Kidney tubule cell (primary cell): ENCODE measurements around the gene L3MBTL4.

Experiments
- DNase-seq: peaks from one replicate; pipeline ENCODE4 v3.0.0-alpha.2; 2018; ENCODE audit warnings: low spot score

Gene L3MBTL4

DNA sequence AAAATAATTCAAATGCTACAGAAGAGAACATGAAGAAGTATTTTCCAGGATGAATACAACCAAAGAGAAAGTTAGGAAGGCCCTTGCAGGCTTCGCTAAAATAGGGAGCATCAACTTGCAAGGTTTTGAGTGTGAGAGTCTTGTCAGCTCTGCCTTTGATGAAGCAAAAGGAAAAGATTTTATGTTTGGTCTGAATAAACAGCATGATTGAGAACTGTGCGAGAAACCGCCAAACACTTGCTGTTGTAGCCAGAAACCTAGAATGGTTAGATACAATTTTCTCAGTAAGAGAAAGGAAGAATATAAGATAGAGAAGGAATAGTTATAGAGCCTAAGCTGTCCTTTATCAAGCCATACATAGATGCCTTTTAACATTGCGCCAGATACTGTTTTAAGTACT, 163.6 kb downstream of the L3MBTL4 start:
- DNase-seq: no peak

DNA sequence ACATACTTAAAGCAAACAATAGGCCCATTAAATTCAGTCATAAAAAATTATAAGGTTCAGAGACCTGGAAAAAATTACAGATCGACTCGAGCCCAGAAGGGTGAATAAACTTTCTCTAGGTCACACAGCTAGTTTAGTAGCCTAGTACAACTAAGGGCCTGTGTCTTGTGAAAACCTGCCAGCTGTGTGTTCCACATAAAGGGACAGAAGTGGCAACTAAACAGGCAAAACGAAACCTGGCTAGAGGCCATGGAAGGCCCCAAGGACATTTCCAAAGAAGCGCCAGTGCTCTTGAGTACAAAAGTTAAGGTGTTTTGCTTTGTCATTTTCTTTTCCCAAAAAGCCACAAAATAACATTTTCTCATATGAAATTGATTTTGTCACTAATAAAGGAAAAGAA, 164.9 kb downstream of the L3MBTL4 start:
- DNase-seq: no peak

DNA sequence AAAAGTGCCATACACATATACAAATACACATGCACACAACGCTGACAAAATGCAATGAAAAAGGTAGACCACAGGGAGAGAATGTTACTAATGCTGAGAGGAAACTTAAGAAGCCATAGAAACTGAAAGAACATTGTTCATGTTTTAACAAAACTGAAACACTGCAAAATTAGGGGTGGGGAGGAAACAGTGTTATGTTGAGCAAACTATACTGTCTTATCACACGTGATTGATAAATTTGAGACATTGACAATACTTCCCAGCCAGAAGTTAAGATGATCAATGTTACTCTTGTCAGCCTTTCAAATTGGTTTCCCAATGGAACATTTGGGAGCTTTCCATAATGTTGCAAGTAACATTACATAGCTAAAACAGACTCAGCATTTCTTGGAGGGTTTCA, 165.5 kb downstream of the L3MBTL4 start:
- no peak for DNase-seq

DNA sequence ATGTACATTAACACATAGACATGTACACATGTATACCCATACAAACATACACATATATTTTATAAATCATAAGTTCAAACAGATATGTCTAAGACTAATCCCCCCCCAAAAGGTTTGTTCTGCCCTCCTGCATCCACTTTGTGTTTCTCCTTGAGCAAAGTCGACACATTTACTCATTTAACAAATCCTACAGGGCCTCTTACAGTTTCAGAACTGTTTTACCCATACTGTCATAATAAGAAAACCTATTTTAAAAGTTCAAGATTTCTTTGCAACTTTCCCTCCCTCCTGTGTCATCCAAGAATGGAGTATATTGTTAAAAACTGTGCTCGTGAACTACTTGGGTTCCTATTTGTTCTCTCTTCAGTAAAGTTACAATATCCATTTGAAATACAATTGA, 166.7 kb downstream of the L3MBTL4 start:
- no peak for DNase-seq

DNA sequence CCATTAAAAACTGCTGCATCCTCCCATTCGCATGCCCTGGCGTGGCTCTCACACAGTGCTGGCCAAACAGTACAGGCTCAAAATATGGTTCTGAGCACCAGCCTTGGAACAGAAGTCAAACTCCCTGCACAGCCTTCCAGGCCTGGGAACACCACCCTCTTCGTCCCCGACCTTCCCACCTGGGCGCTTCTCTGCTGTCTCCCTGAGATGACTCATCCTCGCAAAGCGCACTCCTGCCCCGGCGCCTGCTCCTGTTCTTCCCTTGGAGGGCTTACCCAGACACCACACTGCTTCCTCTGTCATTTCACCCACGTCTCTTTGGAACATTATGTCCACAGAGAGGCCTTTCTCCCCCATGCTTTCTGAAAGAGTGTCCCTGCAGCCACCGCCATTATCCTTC, 172.7 kb downstream of the L3MBTL4 start:
- no peak for DNase-seq

DNA sequence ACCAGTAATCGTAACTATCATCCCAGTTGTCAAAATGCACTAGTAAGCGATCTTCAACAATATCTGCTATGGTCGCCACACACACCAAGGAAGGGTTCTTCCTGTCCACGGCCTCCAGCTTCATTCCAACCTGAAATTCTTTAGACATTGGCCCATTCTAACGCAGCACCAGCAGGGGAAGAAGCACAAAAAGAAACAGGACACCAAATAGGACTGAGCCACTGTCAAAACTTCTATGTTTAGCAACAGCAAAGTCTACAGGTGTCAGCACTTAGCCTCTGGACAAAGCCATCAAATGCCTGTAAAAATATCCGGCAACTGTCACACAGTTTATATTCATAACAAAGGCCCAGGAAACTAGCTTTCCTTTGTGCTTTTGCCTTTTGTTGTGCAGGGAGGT, 175.0 kb downstream of the L3MBTL4 start:
- DNase-seq: no peak

DNA sequence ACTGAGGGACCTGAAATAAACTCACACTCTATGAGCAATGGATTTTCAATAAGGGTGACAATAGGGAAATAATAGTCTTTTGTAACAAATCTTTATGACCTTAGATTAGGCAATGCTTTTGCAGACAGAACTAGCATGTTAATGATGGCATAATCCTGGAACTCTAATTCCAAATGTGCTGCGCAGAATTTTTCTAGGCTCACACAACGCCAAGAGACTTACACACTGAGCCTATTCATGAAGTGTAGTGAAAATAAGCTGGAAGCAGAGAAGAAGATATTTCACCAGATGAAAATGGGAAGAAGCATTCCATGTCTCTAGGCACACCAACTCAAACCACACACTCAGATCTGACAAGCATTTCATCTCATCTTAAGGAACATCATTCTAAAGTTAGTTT, 178.5 kb downstream of the L3MBTL4 start:
- no peak for DNase-seq

DNA sequence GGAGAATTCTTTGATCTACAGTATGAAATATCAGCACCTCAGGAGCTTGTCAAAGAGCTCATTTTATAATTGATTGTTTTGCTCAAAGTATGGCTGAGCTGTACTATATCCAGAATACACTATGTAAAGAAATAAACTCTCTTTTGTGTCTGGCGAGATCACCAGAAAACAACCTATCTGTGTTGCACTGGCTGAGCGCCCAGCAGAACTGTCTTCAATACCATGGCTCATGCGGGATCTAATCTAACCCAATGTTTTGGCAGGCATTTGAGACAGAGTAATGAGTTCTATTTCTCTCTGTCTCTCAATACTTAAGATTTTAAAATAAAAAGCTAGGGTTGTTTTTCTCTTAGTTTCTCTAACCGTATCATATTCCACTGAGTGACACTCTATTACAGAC, 192.4 kb downstream of the L3MBTL4 start:
- DNase-seq: no peak

DNA sequence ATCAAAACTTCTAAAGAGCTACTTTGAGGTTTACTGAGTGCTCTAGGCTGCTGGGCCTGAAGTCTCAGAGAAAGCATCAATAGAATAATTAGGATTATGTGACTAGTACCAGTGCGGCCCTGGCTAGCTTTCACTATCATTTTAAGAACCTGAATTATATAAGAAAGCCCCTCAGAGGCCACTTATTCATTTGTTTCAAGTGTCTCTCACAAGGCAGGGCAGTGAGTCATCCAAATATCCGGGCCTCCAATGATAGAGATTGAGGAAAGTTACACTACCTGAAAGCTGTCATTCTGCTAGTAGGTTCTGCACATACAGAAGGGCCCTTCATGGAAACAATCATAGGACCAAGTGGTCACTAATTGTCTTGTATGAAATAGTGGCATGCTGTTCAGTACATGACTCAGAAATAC, 193.1 kb downstream of the L3MBTL4 start:
- DNase-seq: peak; percentile 23

DNA sequence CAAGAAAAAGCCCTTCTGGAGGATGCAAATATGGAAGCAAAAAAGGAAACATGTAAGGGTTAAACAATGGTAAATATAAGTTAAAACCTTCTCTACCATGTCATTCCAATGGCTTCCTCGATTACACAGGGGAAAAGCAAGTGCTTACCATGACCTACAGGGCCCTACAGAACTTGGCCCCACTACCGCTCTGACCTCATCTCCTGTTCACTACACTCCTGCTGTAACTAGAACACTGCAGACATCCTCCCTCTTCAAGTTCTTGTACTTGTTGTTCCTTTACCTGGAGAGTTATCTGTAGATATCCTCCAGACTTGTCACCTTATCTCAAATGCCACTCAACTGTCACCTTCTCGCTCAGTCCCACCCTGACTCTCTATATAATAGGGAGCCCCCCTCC, 194.6 kb downstream of the L3MBTL4 start:
- DNase-seq: no peak

DNA sequence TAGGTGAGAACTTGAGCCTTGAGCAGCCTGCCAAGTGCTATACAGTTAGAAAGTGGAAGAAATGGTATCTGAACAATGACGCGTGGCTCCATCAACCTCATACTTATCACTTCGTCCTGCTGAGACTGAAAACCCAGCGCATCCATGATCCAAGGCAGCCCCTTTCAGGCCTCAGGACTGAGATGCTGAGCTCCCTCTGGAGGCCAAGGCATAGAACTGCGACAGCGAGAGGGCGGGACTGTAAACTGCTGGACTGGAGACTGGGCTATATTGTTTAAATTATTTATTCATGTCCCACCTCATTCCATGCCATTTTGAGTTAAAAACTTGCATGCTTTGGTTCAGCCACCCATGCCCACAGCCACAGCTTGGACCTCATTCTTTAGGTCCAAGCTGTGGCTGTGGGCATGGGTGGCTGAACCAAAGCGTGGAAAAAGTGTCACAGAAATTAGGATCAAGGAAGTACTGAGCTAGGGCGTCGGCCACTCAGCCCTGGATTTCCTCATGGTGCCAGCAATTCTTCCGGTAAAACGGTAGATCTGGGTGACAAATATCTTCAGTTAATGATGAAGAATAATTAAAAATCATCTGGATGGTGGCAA, 195.5 kb downstream of the L3MBTL4 start:
- DNase-seq: peak; percentile 46

DNA sequence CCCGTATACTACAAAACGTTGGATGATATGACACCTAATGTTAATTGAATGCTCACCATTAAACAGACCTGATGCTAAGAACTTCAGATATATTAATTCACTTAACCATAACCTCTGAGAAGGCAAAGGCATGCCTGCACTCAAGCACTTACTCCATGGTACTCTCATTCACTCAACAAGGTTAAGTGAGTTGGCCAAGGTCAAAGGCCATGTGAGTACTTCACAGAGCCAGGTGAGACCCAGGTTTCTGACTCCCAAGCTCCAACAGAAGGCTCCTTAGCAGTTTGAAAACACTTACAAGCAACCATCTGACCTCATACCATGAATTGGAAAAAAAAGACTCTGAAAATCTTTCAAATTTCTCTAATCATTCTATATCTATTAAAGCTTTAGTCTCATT, 198.8 kb downstream of the L3MBTL4 start:
- no peak for DNase-seq

DNA sequence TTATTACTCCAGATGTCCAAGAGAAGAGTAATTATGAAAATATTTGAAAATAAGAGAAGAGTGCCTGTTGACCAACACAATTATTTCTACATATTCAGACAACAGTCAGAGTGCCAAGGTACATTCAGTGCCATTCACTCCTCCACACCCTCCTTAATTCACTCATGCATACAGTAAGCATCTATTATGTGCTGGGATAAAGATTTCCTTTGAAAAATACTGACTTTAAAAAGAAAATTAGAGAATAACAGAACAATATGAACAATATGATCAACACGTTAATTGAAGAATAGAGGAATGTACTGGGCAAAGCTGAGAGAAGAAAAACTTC, 203.6 kb downstream of the L3MBTL4 start:
- DNase-seq: no peak

DNA sequence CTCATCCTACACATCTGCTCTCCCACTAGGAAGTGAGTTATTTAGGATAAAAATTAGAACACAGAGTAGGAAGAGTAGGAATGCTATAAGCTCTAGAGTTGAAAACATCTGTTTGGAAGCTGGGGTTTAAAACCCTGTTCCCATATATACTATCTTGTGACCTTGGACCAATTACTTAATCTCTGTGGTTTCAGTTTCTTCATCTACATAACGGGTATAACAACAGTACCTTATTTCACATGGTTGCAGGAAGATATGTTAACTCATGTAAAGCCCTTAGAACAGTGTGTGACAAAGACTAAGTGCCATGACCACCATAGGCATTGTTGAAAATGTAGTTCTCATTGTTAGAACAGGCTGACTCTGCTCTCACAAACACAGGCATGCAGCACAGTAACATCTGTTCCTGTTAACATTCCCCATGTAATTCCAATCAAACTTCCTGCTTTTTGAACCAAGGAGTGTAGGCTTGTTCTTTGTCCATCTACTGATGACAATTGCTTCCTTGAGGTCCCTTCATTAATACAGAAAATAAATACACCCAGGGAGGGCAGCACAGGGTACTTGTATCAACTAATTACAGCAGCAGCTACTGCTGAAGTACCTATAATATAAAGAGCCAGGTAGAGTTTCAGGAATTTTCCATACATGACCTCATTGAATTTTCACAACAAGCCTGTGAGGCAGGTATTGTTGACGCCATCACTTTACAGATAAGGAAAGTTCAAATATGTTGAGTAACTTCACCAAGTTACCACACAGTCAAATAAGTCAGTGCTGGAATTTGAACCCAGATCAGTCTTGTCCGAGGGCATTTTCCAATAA, 204.2 kb downstream of the L3MBTL4 start:
- DNase-seq: no peak

DNA sequence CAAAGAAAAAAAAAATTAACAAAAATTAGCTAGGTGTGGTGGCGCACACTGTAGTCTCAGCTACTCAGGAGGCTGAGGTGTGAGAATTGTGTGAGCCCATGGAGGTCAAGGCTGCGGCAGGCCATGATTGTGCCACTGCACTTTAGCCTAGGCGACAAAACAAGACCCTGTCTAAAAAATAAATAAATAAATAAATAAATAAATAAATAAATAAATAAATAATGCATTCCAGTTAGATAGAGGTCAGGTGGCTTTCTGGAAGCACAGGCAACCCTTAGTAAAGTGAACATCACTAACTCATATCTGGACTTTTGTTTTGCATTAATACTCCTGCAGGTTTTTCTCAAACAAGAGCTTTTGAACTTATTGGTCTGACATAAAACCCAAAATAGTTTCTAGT, 206.8 kb downstream of the L3MBTL4 start:
- no peak for DNase-seq

DNA sequence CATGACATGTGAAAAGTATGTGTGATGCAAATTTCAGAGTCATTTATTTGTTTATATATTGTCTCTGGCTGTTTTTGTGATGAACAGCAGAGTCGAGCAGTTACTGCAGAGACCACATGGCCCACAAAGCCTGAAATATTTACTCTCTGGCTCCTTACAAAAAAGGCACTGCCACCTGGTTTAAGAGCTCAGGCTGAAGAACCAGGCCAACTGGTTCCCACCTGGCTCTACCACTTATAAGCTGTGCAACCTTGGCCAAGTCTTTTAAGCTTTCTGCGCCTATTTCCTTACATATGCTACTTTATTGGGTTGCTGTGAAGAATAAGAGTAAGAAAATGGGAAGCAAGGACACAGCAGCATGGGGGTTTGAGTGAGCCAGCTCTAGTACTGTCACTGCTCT, 207.6 kb downstream of the L3MBTL4 start:
- DNase-seq: no peak

DNA sequence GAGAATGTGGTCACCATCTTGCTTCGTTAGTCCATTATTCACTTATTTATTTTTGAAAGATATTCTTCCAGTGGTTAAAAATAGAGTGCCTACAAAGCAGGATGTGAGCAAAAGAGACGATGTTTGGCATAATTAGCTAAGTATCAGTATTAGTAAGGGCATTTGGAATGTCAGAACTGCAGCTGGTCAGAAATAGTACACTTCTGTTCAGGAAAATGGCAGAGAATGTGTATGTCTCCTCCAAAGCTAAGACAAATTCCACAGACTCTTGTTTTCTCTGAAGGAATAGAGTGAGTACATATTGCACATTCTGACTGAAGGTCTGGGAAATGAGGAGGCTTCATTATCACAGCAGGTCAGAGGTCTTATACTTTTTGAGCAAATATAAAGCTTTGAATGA, 209.0 kb downstream of the L3MBTL4 start:
- peak; percentile 17 for DNase-seq

DNA sequence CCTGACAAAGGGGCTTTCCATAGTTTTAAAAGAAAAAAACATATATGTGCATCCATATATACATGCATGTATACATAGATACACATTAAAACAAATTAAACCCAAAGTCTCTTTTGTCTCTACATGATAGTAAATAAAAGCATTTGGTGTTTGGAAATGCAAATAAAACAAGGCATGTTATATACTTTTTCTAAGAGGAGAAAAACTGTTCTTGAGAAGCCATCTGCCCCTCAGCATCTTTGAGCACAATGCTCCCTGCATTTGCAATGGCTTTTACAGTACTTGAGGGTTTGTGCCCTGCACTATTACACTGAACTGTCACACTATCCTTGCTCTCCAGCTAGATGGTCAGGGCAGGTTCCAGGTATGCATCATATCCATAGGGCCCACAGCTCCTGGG, 210.2 kb downstream of the L3MBTL4 start:
- DNase-seq: no peak

DNA sequence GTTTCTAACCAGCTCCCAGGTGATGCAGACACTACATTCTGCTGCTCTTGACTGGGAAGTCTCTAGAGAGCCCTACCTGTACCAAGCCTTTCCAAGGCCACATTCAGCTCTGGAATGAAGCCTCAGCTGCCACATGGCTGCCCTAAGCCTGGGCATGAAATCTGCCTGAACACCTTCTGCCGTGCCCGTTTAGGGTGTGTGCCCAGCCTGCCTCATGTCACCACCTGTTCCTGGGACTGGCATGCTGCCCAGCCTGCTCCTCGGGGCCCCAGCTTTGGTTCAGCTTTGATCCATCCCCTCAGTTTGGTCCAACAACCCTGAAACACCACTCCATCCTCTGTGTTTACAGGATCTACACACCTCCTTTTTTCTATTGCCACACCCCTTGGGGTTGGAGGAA, 210.9 kb downstream of the L3MBTL4 start:
- DNase-seq: no peak

DNA sequence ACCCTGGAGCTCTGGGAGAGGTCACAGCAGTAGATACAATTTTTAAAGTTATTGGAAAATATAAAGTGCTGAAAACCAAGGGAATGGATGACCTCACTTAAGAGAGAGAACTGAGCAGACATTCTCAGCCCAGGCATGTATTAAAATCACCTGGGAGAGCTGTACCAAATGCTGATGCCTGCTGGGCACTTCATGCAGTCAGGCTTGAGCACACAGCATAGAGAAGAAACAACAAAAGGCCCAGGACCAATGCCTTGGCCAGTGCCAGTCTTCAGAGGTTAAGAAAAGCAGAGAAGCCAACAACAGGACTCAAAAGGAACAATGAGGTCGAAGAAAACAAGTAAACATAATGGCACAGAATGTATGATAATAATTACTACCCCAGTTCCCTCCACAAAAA, 211.8 kb downstream of the L3MBTL4 start:
- DNase-seq: no peak

DNA sequence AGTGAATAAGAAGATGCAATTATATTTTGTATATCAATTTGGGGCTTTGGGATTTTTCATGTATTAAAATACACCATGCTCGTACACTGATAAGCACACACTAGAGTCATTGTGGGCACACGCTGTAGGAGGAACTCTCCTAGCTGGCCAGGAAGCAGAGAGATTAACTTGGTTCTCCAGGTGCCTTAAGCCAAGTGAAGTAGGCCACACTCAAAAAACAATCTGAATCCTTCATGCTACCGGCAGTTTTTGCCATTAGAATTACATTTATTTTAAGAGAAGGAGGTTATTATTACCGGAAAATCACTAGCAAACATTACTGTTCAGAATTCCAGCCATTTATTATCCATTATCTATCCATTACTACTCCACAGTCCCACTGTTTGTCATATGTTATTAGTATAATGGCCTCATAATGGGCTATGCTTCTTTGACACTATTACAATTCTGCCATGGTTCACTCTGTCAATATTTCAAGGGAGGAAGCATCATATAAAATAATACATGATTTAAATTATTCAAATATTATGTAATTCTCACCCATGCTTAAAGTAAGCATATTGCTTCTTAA, 214.4 kb downstream of the L3MBTL4 start:
- no peak for DNase-seq

DNA sequence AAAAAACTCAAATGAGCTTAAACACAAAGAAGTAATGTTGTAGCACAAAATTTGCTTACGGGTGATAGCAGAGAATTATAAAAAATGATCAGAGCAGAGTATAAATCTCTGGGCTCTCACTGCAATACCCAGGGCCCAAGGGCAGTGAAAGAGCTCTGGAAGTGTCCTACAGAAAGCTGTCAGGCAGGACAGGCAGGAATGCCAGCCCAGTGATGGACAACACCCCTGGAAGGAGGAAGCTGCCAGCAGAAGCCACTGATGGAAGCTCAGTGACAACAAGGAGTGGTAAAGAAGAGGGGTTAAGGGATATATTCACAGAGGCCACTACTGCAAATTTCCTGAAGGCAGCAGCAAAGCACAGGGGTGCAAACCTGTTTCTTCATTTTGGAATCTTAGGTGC, 214.9 kb downstream of the L3MBTL4 start:
- no peak for DNase-seq

DNA sequence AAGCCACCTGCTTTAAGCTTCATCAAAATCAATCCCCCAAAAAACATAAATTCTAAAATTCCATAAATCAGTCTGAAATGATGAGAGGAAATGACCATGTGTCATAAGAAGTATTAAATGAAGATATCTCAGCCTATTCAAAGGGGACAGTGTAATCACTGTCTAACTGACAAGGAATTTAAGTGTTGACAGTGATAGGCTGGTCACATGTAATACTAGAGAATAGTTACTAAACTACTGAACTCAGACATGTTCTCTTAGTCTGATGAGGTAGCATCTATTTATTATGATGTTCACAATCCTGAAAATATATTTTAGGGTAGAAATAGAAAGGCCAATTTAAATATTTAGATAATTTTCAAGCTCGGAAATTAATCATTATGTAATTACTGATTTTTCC, 216.1 kb downstream of the L3MBTL4 start:
- no peak for DNase-seq

DNA sequence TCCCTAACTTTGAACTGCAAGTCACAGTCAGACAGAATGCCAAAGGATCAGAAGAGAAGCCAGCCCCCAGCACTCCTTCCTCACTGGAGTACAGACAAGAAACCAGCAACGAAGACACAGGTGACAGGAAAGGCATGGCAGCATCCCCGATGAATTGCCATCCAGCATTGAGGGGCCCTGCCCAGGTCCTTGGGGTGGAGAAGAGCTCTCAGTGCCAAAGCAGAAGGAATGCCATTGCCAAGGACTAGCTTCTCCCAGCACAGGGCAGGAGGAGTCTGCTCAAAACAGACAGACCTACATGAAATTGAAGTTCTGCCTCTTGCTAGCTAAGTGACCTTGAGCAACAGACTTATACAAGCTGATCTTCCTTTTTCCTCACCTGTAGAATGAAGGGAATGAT, 220.1 kb downstream of the L3MBTL4 start:
- no peak for DNase-seq
